HEK293T (cell line): ENCODE results near the gene MBD4.
A peak's percentile ranks its signal among the peaks of the same experiment; 100 is the strongest.

ENCODE experiments used
- CTCF ChIA-PET: fragments of 350-600 bp; formaldehyde crosslinking; extraction: SDS; loops from one replicate; lab custom pipeline; 2021; ENCODE audit warnings: antibody characterized with exemption, inconsistent platforms; lab: Yijun Ruan, JAX
- POLR2A ChIA-PET: fragments of 350-600 bp; formaldehyde crosslinking; extraction: SDS; loops from one replicate; lab custom pipeline; 2020; ENCODE audit warnings: antibody characterized with exemption, inconsistent platforms; lab: Yijun Ruan, JAX
- DNase-seq: peaks from one replicate; pipeline ENCODE4 v3.0.0; 2012; ENCODE audit warnings: mixed read lengths; ENCODE audit errors: extremely low spot score
- ARNT ChIP-seq: fragments of 450-650 bp; IDR thresholded peaks from 2 replicates; pipeline ENCODE4 v1.6.1; 2017; ENCODE audit warnings: mild to moderate bottlenecking
- BHLHE40 ChIP-seq: fragments of 450-650 bp; IDR thresholded peaks from 2 replicates; pipeline ENCODE4 v1.6.1; 2016; ENCODE audit warnings: mild to moderate bottlenecking, moderate library complexity, borderline replicate concordance
- CTBP1 ChIP-seq: fragments of 450-650 bp; IDR thresholded peaks from 2 replicates; pipeline ENCODE4 v1.6.1; 2016; ENCODE audit warnings: borderline replicate concordance
- ELF4 ChIP-seq: fragments of 450-650 bp; IDR thresholded peaks from 2 replicates; pipeline ENCODE4 v1.6.1; 2017; ENCODE audit warnings: antibody characterized with exemption
- FOXA1 ChIP-seq: fragments of 450-650 bp; IDR thresholded peaks from 2 replicates; pipeline ENCODE4 v1.6.1; 2016; ENCODE audit warnings: mild to moderate bottlenecking
- FOXK2 ChIP-seq: fragments of 450-650 bp; IDR thresholded peaks from 2 replicates; pipeline ENCODE4 v1.6.1; 2016; ENCODE audit warnings: mild to moderate bottlenecking
- FOXM1 ChIP-seq: fragments of 450-650 bp; IDR thresholded peaks from 2 replicates; pipeline ENCODE4 v1.6.1; 2017; ENCODE audit warnings: mild to moderate bottlenecking, borderline replicate concordance
- HDGF ChIP-seq: fragments of 450-650 bp; IDR thresholded peaks from 2 replicates; pipeline ENCODE4 v1.6.1; 2017; ENCODE audit warnings: antibody characterized with exemption, borderline replicate concordance
- L3MBTL2 ChIP-seq: fragments of 450-650 bp; conservative IDR thresholded peaks from 2 replicates; pipeline ENCODE4 v1.6.1; 2016; ENCODE audit warnings: mild to moderate bottlenecking
- LEF1 ChIP-seq: fragments of 450-650 bp; IDR thresholded peaks from 2 replicates; pipeline ENCODE4 v1.6.1; 2017; ENCODE audit warnings: mild to moderate bottlenecking, borderline replicate concordance
- NFRKB ChIP-seq: fragments of 450-650 bp; IDR thresholded peaks from 2 replicates; pipeline ENCODE4 v1.6.1; 2016; ENCODE audit warnings: mild to moderate bottlenecking, moderate library complexity
- PKNOX1 ChIP-seq: fragments of 450-650 bp; IDR thresholded peaks from 2 replicates; pipeline ENCODE4 v1.6.1; 2016
- SP1 ChIP-seq: fragments of 450-650 bp; IDR thresholded peaks from 2 replicates; pipeline ENCODE4 v1.6.1; 2017
- SUZ12 ChIP-seq: fragments of 450-650 bp; IDR thresholded peaks from 2 replicates; pipeline ENCODE4 v1.6.1; 2016; ENCODE audit warnings: mild to moderate bottlenecking
- TARDBP ChIP-seq: fragments of 450-650 bp; IDR thresholded peaks from 2 replicates; pipeline ENCODE4 v1.6.1; 2016
- ZNF384 ChIP-seq: fragments of 450-650 bp; IDR thresholded peaks from 2 replicates; pipeline ENCODE4 v1.6.1; 2016

The MBD4 gene

GRCh38 chr3:129441215-129441614 is 1.5 kb upstream of the MBD4 start:
- ChIA-PET CTCF (interaction anchor here (0.8 kb wide), 1 partner anchor 9 kb away, joined by 6 read pairs; no protein-coding TSS in a partner anchor), POLR2A (interaction anchor here (0.8 to 2.4 kb wide), 5 partner anchors 10 to 263 kb away, joined by 3 to 13 read pairs (median 4); partner anchors contain the start of gene EFCAB12)
- DNase-seq = no peak
- no peak for TF ChIP-seq NFRKB
- no peak for TF ChIP-seq FOXK2
- TF ChIP-seq CTBP1 = no peak
- TF ChIP-seq SP1 = no peak
- TF ChIP-seq ELF4 = no peak
- no peak for TF ChIP-seq TARDBP
- no peak for TF ChIP-seq FOXM1
- no peak for TF ChIP-seq LEF1
- no peak for TF ChIP-seq PKNOX1
- no peak for TF ChIP-seq BHLHE40
- TF ChIP-seq ARNT = no peak
- no peak for TF ChIP-seq L3MBTL2
- no peak for TF ChIP-seq HDGF
- TF ChIP-seq SUZ12 = no peak
- TF ChIP-seq FOXA1 = no peak

DNA sequence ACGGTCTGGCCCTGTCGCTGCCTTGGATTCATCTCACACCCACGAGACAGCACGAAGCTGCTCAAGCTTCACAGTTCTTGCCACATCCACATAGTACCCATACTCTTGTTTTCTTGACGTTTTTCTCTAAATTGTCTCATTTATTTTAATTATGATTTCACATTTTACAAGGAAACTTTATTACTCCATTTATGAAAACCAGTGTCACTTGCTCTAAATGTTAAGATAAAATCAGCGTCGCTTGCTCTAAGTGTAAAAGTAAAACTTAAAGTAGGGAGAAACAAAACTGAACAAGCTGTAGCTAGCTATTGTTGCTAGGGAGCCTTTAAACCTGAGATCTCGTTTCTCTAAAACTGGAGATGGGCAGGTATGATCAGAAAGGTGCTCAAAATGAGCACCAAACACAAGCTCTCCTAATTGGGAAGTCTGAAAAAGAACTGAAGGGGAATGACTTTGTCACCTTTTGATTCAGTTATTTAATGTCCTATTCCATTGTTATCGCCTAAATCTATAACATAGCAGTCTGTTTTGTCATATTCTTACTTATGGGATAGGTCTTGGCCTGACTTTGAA is 956 bp upstream of the MBD4 start:
- ChIA-PET CTCF (no interaction called here), POLR2A (interaction anchor here (0.8 to 2.6 kb wide), 16 partner anchors 8 to 262 kb away, joined by 3 to 15 read pairs (median 4); partner anchors contain the start of gene EFCAB12)
- DNase-seq = no peak
- no peak for TF ChIP-seq HDGF
- TF ChIP-seq ARNT = no peak
- no peak for TF ChIP-seq L3MBTL2
- TF ChIP-seq TARDBP = no peak
- no peak for TF ChIP-seq BHLHE40
- no peak for TF ChIP-seq SP1
- no peak for TF ChIP-seq CTBP1

DNA sequence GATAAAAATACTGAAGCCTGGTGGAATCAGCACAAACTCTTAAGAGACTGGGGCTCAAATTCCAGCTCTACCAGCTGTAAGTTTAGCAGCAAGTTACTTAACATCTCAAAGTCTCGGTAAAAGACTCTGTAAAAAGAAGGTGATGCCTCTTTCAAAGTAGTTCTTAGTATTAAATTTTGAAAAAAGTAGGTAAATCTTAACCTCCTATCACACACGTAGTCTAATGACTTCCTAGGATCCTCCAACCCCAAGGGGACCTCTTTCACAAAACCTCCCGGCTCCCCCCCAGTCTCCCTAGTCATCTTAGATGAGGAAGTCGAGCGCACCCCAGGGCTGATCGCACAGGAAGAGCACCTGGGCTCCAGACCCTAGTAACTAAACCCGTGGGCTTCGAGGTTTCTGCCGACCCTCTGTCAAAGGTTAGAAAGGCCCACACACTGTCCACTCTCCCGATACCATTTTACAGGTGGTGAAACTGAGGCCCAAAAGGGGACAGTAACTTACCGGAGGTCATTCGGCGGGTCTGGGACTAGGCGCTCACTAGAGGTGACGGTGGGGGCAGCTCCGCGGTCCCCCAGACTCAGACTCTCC is 427 bp downstream of the MBD4 start:
- TF ChIP-seq FOXM1 = peak; percentile 28; the same call in 1 of the 2 replicates
- no peak for TF ChIP-seq HDGF
- no peak for TF ChIP-seq FOXA1
- DNase-seq = no peak
- ChIA-PET CTCF (interaction anchor here (0.6 to 2.0 kb wide), 4 partner anchors 40 to 187 kb away, joined by 3 to 6 read pairs (median 3); no protein-coding TSS in a partner anchor), POLR2A (interaction anchor here (0.6 to 2.6 kb wide), 24 partner anchors 8 to 160 kb away, joined by 3 to 15 read pairs (median 4); partner anchors contain the start of gene EFCAB12)

DNA sequence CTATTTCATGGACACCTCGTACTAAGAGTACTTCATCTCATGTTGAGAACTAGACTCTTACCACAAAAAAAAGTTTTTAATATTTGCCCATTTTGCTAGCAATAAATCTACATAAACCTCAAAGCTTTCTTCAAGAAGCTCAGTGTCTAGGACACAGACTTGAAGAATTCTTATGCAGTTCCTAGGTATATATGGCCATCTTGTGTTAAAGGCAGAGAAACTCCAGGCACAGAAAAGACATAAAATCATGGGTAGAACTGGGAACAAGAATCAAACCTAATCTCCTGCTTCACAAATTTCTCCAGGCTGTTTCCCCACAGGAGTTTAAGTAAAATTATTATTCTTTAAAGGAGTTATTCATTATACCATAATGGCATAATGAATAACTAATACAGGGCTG is 4.4 kb downstream of the MBD4 start:
- CTCF ChIA-PET = interaction anchor here (0.8 kb wide), 1 partner anchor 50 kb away, joined by 5 read pairs; no protein-coding TSS in a partner anchor
- TF ChIP-seq SUZ12 (no peak), ZNF384 (no peak), FOXM1 (no peak), FOXK2 (no peak), FOXA1 (no peak), PKNOX1 (no peak), SP1 (no peak), ARNT (no peak), ELF4 (no peak), L3MBTL2 (no peak), CTBP1 (no peak), HDGF (no peak), TARDBP (no peak), NFRKB (no peak), BHLHE40 (no peak)
- POLR2A ChIA-PET = no interaction called here
- no peak for DNase-seq

DNA sequence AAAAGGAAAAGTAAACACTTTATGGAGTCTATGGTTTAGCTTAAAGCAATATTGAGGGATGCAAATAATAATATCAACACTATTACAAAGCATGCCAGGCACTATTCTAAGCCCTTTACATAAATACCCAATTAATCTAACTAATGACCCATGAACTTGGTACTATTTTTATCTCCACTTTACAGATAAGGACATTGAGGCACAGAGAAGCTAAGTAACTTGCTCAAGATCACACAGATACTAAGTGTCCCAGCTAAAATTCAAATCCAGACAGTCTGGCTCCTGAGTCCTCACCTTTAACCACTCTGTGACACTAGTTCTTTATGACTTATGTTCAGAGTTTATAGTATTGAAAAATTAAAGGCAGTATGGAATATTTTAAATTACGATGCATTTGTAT is 5.6 kb downstream of the MBD4 start:
- POLR2A ChIA-PET = no interaction called here
- CTCF ChIA-PET = no interaction called here
- DNase-seq = no peak
- TF ChIP-seq PKNOX1 = no peak

DNA sequence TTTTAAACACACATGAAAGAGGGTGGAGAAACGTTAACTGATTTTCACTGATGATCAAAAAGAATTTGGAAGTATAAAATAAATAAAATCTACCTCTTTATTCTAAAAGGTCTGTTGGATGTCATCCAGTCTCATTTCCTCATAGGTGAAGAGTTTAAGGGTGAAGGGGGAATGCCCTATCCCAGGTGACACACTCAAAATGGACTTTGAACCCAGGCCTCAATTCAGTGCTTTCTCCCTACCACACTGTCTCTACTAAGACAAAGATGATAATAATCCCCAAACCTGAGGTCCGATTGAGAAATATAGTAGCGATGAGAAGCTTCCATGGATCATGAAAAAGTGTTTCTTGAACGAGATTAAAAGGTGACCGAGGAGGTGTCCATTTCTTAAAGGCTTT is 6.2 kb downstream of the MBD4 start:
- ChIA-PET POLR2A (no interaction called here), CTCF (no interaction called here)
- no peak for DNase-seq
- TF ChIP-seq ARNT (no peak), CTBP1 (no peak), FOXA1 (no peak), FOXM1 (no peak), ZNF384 (no peak), L3MBTL2 (no peak), SUZ12 (no peak), PKNOX1 (no peak), HDGF (no peak), ELF4 (no peak), TARDBP (no peak), LEF1 (no peak), SP1 (no peak), BHLHE40 (no peak), NFRKB (no peak), FOXK2 (no peak)
